Fibroblast of villous mesenchyme (primary cell): ENCODE results near the gene ATE1. TPM values are rescaled to one million over a fixed set of nuclear protein-coding genes. Genes with fewer than 3 reads are reported as not detected.

ENCODE experiments used
- DNase-seq: peaks from one replicate; pipeline ENCODE4 v3.0.0-alpha.2; 2010; ENCODE audit warnings: low read depth
- H3K4me3 ChIP-seq: 2 replicates; pipeline ENCODE4 v1.5.1; 2011; ENCODE audit warnings: low read depth, mild to moderate bottlenecking, low read length
- CTCF ChIP-seq: IDR thresholded peaks from 2 replicates; pipeline ENCODE4 v1.5.1; 2012; ENCODE audit warnings: low read depth, mild to moderate bottlenecking, low read length; ENCODE audit not compliant: insufficient read depth
- total RNA-seq: library from RNA; depleted of rRNA; stranded (reverse); fragments of >200 nt; gene quantifications from 2 replicates; pipeline ENCODE4 v1.2.3, GENCODE V29; 2012

Gene ATE1
- total RNA-seq, 1 donor: 33.2 TPM

GRCh38 chr10:121853950-121854349, 73.9 kb downstream of the ATE1 start:
- no peak overlapping the region for H3K4me3 ChIP-seq
- no peak for TF ChIP-seq CTCF
- DNase-seq: no peak

DNA sequence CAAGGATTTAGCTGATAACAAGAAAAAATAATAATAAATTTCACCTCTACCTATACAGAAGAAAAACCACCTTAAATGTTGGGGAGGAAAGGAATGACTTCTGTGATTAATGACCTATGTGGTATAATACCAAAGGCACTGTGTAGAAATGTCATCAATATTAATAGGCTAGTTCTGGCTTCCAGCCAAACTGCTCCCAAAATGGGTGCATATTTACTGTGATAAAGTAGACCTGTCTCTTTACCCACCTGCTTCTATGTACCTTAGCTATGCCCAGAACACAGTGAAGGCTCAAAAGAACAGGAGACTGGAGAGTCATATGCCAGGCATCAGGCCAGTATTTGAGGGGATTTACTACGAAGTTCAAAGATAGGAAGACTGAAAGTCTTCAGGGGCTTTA, 76.0 kb downstream of the ATE1 start:
- TF ChIP-seq CTCF: no peak
- H3K4me3 ChIP-seq: no peak overlapping the region
- DNase-seq: no peak

GRCh38 chr10:121848082-121848481, 79.7 kb downstream of the ATE1 start:
- no peak for DNase-seq
- no peak for TF ChIP-seq CTCF
- no peak overlapping the region for H3K4me3 ChIP-seq

DNA sequence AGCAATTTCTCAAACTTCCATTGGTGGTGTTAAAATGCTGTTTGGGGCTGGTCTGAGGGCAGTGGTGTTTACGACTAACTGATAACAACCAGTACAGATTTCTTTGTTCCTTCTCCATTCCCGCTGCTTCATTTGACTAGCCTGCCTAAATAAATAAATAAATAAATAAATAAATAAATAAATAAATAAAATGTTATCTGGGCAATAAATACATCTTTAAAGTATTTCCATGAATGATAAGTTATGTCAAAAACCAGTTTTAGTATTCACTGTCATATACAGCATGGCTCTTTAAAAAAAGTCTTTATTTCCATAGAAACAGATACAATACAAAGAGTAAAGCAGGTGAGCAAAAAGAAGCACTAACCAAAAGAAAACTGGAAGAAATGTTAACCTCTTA, 81.3 kb downstream of the ATE1 start:
- no peak overlapping the region for H3K4me3 ChIP-seq
- no peak for DNase-seq
- no peak for TF ChIP-seq CTCF

DNA sequence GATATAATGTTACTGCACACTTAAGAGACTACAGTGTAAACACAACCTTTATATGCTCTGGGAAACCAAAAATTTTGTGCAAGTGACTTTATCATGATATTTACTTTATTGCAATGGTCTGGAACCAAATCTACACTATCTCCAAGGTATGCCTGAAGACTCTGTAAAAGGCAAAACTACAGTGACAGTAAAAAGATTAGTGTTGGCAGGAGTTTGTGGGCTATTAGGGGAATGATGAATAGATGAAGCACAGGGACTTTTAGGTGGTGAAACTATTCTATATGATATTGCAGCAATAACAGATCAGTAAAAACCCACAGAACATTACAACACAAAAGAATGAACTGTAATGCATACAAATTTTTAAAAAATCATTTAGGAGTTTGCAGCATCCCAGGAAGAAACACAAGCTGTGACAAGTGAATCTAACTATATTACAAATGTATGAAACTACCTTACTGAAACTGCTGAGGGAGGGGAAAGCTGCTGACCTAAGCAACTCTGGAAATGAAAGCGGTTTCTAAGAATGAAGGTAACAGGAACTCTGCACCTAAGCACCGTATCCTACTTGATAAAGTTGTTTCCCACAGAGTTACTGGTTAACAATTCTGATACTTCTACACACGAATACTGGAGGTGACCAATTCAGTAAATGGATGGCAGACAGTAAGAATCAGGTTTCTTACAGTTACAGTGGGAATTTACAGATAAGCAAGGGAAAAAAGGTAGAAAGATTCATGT, 82.6 kb downstream of the ATE1 start:
- no peak for TF ChIP-seq CTCF

DNA sequence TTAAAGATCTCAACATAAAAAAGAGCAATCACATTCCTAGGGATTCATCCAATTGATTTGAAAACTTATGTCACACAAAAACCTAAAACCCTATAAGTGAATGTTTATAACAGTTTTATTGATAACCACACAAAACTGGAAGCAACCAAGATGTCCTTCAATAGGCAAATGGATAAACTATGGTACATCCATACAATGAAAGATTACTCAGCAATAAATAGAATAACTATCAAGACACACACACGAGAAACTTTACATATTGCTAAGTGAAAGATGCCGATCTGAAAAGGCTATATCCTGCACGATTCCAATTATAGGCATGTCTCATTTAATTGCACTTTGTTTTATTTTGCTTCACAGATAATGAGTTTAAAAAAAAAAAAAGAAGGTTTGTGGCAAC, 83.3 kb downstream of the ATE1 start:
- no peak for TF ChIP-seq CTCF
- H3K4me3 ChIP-seq: no peak overlapping the region

More for the DNA sequence above, 82.6 kb downstream of the ATE1 start:
- no peak for DNase-seq
- H3K4me3 ChIP-seq: no peak overlapping the region

GRCh38 chr10:121843379-121843778, 84.5 kb downstream of the ATE1 start:
- no peak overlapping the region for H3K4me3 ChIP-seq
- no peak for DNase-seq
- no peak for TF ChIP-seq CTCF

More for the DNA sequence above, 83.3 kb downstream of the ATE1 start:
- DNase-seq: no peak
